ENCODE measurements around the gene IQCH. TPM values are rescaled to one million over a fixed set of nuclear protein-coding genes. Genes with fewer than 3 reads are reported as not detected.

IQCH gene
- total RNA-seq (ENCODE audit: insufficient read depth, low replicate concordance): 2.2 TPM

DNA sequence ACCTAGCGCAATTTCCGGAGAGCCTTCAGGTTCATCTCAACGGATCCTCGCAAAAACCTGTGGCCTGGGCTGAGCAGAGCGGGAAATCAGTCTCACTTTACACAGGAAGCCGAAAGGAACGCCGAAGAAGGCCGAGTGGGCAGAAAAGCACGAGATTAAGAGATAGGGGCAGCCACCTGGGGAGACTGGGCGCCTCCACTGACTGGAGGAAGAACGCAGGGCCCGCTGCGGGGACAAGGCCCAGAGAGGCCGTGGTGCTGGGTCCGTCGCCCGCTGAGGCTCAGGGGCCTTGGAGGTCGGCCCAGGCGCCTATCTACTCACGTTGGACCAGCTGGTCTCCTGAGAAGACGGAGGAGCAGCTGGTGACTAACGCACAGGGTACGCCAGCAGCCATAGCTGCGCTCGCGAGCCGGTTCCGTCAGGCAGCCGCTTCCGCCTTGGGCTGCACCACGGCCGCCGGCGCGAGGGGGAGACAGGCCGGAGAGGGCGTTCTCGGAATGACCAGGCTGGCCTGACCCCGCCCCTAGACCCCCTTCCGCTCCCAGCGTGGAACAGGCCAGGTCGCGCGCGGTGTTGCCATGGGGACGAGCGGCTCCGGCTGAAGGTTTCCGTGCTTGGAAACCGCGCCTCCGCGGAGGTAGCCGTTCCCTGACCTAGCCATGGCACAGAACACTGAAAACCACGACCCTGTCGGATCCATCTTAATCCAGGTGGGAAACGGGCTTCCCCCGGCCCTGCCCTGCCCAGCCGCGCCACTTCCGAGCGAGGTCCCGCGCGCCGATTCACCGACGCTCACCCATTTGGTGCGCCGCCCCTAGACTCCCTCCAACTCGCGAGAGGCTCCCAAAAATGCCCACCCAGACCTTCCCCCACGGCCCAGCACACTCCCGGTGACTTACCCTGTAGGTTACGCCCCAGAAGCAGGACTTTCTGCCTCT is at the start of gene IQCH, which contains the start of gene AAGAB:
TSS of gene IQCH (plus strand) at position 549 of the 938 bp plus-strand sequence. CDS start at position 660, 111 bp downstream.
TSS of gene AAGAB (minus strand) at position 424 of the 938 bp plus-strand sequence. CDS start at position 394, 30 bp downstream.
- peak; percentile 97 for DNase-seq (ENCODE audit: low spot score)

DNA sequence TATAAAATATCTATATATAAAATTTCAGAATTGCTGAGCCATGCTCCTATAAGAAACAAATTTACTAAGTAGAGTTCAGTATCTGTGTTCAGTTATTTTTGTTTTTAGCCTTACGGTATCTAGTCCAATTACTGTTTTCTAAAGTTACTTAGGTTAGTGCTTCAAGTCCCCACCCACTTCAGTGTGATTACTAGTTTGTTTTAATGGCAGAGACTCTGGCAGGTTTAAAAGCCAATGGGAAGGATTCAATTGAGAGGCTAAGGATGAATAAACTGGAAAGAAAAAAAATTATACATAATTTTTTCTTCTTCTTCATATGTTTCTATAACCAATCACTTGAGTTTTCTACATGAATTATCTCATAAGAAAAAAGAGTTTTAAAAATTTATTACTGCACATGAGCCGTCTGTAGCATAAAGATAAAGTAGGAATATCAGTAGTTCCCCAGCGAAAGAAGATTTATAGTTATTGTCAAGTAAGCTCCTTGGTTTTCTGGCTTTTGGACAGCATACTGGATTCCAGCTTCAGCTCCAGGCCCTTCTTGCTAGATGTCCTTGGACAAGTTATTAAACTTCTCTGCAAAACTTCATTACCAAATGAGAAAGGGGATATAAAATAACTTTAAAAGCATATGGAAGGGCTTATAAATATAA is 46.9 kb upstream of the IQCH start:
- peak; percentile 92 for DNase-seq (ENCODE audit: low spot score)

DNA sequence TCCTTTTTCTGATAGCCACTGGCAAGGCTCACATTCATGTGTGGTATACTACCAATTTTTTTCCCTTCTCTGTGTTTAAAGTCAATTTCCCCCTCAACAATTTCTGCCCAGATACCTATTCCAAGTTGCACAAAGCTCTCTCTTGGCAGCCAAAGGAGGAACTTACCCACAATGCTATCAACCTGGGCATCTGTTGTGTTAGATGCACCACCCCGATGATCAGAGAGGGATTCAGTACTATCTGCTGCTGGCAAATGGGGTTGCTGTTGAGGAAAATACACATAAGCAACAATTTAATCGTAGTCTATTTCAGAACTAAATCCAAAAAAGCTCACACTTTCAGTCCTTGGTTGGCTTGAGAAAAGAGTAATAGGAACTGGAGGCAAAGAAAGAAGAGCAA is 46.2 kb upstream of the IQCH start:
- no peak for DNase-seq (ENCODE audit: low spot score)

DNA sequence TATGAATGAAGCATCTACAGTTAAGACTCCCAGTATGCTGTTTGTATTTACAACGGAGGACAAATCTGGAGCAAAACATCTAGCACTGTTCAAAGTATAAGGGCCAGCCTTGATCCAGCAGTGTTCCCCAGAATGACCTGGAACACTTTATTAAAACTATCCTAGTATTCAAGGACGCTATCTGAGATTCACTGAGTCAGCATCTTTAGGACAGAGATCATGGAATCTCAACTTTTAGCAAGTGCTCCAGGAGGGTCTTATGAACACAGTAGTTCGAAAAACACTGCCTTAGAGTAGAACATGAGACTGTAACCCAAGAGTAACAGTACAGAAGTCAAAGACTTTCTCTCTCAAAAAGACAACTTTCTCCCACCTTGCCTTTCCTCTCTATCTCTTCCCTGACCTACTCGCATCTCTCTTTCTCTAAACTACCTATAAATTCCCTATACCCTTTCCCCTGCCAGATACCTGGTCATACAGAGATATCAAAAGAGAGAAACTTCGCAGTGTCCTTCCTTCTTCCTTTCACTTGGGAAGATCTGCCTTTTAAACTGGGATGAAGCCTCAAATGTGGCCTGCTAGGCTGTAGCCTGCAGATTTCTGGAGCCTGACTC is 43.9 kb upstream of the IQCH start:
- DNase-seq (ENCODE audit: low spot score): no peak

DNA sequence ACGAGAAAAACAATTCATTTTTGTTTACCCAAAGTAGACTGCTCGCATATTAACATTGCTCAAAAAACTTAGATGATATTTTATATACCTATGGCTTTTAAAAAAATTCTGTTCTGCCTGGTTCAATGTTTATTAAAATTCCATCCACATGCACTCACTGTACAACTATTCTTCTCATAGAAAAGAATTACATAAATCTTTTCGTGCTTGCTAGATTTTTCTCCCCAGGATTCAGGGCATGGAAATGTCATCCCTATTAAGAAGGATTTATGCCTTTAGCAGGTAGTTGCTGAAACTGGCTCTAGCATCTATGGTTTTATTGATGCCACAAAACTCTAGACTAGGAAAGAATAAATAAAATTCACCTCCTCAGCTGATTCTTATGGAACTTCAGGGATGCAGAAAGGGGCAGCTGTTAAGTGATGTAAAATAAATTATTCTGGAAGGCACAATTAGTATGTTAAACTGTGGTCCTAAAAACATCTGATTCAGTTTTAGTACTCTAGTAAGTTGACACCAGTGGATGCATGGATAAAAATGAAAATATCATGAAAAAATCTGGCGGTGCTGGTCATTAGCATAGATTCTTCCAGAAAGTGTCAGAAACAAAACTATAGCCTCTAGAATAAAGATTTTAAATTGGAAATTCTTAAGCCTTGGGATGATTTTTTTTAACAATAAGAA is 41.8 kb upstream of the IQCH start:
- DNase-seq (ENCODE audit: low spot score): no peak

DNA sequence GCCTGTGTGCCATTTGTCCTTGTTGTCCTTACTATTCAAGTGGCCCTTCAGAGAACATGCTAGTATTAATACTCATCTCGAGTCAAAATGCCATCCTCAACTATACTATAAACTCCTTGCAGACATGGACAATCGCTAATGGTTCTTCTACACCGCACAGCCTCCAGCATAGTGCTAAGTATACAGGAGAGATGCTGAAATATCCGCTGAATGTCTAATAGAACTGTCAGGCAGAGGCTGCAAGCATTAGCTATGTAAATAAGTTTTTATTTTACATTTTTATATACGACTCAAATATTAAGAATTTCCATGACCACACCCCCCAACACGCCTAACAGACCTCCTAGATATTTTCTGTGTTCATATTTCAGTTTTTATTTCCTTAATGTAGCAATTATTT is 39.5 kb upstream of the IQCH start:
- no peak for DNase-seq (ENCODE audit: low spot score)

DNA sequence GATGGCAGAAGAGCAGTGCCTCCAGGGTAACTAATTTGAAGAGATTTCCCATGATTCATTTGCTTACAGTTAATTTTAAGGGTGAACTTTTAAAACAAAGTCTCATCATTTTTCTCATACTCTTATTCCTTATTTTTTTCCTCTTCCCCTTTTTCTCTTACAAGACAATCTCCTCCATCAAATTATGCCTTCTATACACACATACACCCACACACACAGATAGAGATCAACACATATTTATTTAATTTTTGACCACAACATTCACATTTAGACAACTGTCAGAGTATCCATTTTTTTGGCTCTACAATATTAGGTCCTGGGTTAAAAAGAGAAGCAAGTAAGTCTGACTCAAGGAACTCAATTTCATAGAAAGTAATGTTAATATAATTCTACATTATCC is 37.7 kb upstream of the IQCH start:
- no peak for DNase-seq (ENCODE audit: low spot score)

DNA sequence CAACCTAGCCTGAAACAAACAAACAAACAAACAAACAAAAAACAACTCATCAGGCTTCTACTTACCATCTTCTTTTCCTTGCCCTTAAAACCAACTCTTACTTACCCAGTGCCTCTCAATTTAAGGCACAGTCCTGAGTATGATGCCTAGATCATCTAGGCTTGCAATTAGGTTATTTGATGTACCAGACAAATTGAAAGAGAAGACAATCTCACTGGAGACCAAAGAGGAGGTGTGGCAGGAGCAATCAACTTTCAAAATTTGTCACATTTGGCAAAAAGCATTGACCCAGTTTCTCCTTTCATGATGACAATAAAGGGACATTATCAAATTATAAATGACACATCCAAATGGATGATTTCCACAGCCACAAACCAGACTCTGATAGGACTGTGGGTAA is 36.2 kb upstream of the IQCH start:
- no peak for DNase-seq (ENCODE audit: low spot score)

DNA sequence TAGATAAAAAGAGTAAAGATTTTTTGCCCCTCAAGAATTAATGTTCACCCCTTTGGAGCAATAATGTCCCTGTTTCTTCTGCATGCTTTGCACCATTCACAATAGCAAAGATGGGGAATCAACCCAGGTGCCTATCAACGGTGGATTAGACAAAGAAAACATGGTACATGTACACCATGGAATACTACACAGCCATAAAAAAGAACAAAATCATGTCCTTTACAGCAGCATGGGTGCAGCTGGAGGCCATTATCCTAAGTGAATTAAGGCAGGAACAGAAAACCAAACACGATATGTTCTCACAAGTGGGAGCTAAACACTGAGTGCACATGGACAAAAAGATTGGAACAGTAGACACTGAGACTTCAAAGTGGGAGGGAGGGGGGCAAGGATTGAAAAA is 35.3 kb upstream of the IQCH start:
- no peak for DNase-seq (ENCODE audit: low spot score)

DNA sequence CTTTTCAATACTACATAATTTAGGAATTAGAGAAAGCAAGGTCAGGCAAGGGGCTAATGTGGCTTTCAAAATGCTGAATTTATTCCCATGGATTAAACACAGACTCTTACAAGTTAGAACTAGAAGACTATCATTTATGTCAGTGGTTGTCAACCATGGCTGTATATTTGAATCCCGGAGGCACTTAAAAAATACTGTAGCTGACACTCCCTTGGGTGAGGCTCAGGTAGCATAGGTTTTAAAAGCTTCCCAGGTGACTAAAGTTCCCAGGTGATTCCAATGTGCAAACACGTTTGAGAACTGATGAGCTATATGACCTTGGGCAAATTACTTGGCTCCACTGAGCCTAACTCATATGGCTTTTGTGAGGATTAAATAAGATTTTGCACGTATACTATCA is 29.7 kb upstream of the IQCH start:
- DNase-seq (ENCODE audit: low spot score): peak; percentile 53

DNA sequence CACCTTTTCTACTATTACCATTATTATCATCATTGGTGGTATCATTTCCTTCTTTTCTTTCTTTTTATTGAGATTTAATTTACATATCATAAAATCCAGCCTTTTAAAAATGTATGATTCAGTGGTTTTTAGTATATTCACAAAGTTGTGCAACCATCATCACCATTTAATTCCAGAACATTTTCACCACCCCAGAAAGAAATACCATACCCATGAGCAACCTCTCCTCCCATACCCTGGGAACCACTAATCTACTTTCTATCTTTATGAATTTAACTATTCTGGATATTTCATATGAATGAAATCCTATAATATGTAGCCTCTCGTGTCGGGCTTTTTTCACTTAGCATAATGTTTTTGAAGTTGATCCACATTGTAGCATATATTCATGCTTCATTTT is 29.2 kb upstream of the IQCH start:
- no peak for DNase-seq (ENCODE audit: low spot score)

DNA sequence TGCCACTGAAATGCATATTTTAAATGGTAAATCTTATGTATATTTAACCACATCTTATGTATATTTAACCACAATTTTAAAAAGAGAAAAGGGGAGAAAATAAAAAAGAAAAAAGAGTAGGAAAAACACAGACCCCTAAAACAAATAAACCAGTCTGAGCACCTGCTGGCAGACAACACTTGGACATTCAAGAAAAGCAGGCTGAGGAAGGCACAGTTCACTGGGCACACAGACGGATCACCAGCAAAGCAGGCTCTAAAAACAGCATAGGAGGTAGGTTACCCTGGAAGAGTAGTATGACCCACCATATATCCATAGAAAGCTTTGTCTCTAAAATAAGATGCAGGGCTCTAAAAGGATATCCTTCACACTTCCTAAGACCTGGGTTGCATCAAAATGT is 27.2 kb upstream of the IQCH start:
- no peak for DNase-seq (ENCODE audit: low spot score)

DNA sequence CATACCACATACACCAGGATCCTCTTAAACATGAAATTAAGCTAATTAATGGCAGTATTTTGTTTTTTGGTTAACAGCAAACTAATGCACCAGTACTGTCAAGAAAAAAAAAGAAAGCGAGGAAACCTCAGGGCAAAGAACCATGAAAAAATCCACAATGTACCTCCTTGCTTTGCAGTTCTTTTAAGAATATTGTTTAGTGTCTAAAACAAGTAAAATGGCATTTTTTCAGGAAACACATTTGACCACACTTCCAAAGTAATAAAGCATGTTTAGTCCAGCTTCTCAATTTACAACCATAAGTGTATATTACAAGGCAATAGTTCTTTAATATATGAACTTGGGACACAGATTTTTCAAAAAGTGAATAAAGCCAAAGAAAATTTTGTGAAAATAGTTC is 26.7 kb upstream of the IQCH start:
- DNase-seq (ENCODE audit: low spot score): no peak

DNA sequence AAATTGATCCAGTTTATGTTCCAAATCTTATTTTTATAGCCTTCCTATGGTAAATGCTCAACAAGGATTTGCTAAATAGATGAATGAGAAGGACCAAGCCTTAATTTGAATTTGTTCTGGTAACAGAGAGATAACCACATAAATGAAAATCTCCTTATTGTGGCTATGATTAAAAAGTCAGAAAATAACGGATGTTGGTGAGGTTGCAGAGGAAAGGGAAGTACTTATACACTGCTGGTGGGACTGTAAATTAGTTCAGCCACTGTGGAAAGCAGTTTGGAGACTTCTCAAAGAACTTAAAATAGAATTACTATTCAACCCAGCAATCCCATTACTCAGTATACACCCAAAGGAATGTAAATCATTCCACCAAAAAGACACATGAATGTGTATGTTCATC is 26.3 kb upstream of the IQCH start:
- DNase-seq (ENCODE audit: low spot score): no peak

DNA sequence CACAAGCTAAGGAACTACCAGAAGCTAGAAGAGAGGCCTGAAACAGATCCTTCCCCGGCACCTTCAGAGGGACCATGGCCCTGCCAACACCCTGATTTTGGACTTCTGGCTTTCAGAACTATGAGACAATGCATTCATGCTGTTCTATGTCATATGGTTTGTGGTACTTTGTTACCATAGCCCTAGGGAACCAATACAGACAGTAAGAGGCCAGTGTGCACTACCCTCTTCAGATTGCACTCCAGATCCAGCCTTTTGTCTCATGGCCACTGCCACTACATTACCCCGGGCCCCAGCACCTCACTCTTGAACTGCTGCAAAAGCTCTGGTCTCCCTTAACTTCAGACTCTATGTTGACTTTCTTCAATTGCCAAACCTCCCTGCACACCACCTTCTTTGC is 24.1 kb upstream of the IQCH start:
- no peak for DNase-seq (ENCODE audit: low spot score)

DNA sequence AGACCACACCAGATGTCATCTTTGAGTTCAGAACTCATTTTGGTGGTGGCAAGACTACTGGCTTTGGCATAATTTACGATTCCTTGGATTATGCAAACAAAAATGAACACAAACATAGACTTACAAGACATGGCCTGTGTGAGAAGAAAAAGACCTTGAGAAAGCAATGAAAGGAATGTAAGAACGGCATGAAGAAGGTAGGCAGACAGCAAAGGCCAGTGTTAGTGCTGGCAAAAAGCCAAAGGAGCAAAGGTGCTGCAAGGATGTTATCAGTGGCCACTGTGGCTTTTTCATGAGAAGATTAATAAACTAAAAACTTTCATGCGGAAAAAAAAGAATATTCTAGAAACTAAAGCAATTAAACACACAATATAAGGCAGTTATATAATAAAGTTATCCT is 22.0 kb upstream of the IQCH start:
- peak; percentile 22 for DNase-seq (ENCODE audit: low spot score)

DNA sequence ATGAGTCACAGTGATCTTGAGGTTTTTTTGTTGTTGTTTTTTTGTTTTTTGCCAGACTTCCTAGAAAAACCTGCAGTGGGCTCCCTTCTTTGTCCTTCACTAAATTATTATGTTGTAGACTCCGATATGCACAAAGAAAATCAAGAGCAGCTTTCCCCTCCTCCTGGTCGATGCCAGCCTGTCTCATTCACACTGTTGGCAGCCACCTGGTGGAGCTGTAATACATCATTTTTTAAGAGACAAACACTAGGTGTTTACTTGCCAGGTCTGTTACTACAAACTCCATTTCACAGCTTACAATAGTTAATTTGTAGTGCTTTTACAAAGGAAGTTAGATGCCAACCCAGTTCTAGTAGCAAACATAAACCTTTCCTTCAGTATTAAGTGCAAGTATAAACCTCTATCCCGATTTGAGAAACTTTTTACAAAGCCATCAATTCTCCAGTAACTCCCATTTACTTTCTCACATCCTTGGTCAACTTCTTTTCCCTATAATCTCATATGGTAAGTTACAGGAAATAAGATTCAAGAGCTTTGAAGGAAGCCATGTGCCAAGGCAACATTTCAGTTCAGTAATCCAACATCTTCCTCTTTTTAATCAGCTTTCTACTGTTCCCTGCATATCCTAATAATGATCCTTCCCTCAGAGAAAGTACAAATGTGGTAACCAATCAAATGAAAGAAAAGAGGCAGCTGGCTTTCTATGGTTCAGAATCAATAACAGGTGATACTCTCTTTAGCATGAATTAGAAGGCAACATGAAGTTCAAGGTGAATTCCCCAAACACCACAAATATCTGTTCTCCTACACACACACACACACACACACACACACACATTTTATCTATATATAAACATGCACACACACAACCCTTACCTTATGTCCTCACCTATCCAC is 14.1 kb upstream of the IQCH start:
- DNase-seq (ENCODE audit: low spot score): no peak

DNA sequence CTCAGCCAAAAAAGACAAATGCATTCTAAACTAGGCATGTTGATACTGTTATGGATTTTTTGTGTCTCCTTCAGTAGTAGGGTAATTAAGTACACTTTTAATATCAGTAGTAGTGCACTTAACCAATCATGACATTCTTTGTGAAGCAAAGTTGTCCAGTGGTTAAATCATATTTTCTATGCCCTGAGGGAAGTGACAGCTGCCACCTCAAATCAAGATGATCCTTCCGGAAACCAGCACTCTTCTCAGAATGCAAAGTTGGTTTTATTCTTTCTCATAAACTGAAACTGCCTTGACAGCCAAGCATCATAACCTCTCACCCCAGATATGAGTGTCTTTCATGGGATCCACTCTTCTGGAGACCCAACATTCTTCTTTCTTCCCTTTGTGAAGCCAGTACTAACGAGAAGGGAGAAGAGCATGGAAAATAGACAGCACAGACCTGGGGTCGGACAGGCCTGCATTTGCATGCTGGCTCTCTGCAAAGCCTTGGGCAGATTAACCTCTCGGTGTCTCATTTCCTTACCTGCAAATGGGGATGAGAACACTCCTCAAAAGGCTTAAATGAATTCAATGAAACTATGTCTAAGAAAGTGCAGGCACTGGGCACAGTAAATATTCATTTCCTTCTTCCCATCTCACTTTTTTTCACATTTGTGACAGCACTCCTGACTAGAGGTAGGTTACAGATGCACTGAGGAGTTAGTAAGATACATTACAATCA is 13.3 kb upstream of the IQCH start:
- no peak for DNase-seq (ENCODE audit: low spot score)

DNA sequence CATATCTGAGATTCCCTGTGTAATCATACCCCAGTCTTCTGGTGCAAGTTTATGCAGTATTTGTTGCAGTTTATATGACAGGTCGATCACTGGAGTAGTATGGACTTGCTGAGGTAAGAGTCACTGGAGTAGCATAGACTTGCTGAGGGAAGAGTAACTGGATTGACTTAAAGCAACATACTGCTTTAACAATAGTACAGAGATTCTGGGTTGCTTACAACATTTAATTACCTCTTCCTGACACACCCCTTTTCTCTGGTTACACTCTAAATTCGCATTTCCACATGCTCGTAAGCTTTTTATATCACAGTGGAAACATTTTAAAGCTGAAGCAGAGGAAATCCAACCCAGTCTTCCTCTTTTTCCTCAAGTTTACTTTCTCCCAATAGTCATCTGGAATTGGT is 11.9 kb upstream of the IQCH start:
- DNase-seq (ENCODE audit: low spot score): no peak

DNA sequence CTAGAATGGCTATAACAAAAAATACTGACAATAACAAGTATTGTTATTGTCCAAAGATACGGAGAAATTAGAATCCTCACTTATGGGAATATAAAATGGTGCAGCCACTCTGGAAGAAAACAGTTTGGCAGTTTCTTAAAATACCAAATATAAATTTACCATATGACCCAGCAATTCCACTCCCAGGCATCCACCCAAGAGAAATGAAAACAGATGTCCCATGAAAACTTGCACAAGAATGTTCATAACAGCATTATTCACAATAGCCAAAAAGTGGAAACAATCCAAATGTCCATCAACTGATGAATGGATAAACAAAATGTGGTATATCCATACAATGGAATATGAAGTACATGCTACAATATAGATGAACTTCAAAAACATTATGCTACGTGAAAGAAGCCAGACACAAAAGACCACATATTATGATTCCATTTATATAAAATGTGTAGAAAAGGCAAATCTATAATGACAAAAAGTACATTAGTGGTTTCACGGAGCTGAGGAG is 9.6 kb upstream of the IQCH start:
- no peak for DNase-seq (ENCODE audit: low spot score)
